SK-N-SH (cell line): ENCODE data around the gene SOX11.

Experiments
- EP300 ChIP-seq, 2 experiments: IDR thresholded peaks; 2 replicates each; pipeline versions ENCODE4 v1.4.0 to v1.6.1; 2012; ENCODE audit warnings: borderline replicate concordance in 1 of 2, low read depth in 1 of 2, low read length in 1 of 2
- IRF3 ChIP-seq: fragments of 150-350 bp; IDR thresholded peaks from 2 replicates; pipeline ENCODE4 v1.6.1; 2016; ENCODE audit warnings: mild to moderate bottlenecking, low read depth, low read length
- JUND ChIP-seq: IDR thresholded peaks from 2 replicates; pipeline ENCODE4 v1.4.0; 2012
- MAX ChIP-seq: IDR thresholded peaks from 2 replicates; pipeline ENCODE4 v1.4.0; 2012; ENCODE audit warnings: low read depth
- MXI1 ChIP-seq: IDR thresholded peaks from 2 replicates; pipeline ENCODE4 v1.6.1; 2012; ENCODE audit warnings: mild to moderate bottlenecking, low read depth, low read length, improper control_type of control experiment

- TF ChIP-seq JUND (no peak), MAX (no peak), MXI1 (no peak), EP300 (IDR thresholded peaks at IDR 0.05; ENCODE audit: borderline replicate concordance in 1 of 2, low read depth in 1 of 2, low read length in 1 of 2) (no peak), IRF3 (no peak)
Observed at GRCh38 chr2:5722236-5722635, 30.1 kb downstream of the SOX11 start.
